OCI-M1 (cell line): Measurements from ENCODE around the gene OR6X1.
"Not testable (repeated sequence)": the region's sequence is repeated elsewhere in the genome, so short reads cannot be mapped to it uniquely, and the experiment has no call there.

Source experiments
- DNase-seq: peaks from one replicate; lab custom pipeline; 2025; lab: John Stamatoyannopoulos, UW

The OR6X1 gene

GRCh38 chr11:123753110-123753509, 1.2 kb downstream of the OR6X1 start:
- peak; percentile 15 for DNase-seq

DNA sequence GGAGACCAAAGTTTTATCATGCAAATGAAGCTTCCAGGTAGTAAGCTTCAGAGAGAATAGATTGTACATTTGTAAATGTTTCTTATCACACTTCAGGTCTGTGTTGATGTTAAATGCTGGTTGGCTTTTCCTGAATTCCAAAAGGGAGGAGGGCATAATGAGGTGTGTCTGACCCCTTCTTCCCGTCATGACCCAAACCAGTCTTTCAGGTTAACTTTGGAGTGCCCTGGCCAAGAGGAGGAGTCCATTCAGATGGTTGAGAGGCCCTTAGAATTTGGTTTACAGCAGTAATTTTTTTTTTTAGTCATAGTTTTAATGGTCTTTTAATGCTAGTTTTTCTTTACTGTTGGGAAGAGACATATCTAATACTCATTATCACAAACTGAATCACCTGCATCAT, 2.5 kb downstream of the OR6X1 start:
- no peak for DNase-seq

DNA sequence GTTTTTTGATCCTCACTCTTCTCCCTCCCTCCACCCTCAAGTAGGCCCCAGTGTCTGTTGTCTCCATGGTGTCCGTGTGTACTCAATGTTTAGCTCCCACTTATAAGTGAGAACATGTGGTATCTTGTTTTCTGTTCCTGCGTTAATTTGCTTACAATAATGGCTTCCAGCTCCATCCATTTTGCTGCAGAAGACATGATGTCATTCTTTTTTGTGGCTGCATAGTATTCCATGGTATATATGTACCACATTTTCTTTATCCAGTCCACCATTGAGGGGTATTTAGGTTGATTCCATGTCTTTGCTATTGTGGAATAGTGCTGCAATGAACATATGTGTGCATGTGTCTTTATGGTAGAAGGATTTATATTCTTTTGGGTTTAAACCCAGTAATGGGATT, 6.0 kb downstream of the OR6X1 start:
- DNase-seq = not testable (repeated sequence)

DNA sequence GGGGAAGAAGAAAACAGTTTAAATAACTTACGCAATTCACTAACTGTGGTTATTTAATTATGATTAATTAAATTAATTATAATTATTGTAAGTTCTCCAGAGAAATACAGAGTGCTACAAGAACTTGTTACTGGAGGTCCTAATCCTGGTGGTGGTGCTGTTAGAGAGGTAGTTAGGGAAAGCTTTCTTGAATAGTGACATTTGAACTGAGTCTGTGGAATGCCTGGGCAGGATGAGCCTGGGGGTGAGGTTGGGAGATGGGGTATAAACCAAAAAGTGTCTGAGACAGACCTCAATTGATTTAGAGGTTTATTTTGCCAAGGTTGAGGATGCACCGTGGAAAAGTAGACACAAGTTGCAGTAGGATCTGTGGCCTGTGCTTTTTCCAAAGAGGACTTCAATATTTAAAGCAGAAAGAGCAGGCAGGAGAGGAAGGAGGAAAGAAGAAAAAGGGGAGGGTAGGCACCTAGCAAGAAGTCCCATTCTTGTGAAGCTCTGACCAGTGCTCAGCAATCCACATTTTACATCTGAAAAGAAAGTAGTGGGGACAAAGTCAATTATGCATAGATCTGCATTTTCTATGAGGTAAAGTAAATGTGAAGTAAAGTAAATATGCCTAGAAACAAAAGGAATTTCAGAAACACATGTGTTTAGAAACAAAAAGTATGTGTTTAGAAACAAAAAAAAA, 8.4 kb downstream of the OR6X1 start:
- DNase-seq = peak; percentile 31

DNA sequence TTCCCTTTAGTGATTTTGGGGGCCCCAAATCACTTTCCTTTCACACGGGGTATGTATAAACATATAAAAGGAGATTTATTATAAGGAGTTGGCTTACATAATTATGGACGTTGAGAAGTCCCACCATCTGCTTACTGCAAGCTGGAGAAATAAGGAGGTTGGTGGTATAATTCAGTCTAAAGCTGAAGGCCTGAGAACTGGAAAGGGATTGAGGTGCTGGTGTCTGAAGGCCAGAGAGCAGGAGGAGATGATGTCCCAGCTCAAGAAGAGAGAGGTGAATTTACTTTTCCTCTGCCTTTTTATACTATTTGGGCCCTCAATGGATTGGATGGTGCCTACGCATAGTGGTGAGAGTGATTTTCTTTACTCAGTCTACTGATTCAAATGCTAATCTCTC, 11.6 kb downstream of the OR6X1 start:
- no peak for DNase-seq

GRCh38 chr11:123742031-123742723, 12.1 kb downstream of the OR6X1 start:
- DNase-seq = peak; percentile 79

GRCh38 chr11:123741159-123742030, 12.9 kb downstream of the OR6X1 start, which contains the start of gene ZNF202:
Gene ZNF202 (minus strand): TSS chr11:123741660. CDS start chr11:123730888, 10,772 bp downstream.
- DNase-seq = peak; percentile 98

DNA sequence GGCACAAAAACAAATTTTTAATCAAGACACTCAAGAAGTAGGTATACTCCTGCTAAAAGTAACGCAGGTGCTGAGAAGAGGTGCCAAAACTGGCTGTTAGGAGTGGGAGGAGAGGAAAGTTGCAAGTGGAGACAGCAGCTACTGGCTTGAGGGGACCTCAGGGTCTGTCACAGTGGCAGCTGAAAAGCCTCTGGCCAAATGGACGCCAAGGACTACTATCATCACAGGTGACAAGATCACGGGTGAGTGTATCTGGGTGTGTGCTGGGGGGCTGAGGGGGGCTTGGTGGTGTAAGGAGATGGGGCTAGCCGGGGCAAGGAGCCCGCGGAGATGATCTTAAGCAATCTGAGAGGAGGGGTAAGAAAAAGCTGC, 13.5 kb downstream of the OR6X1 start:
- peak; percentile 56 for DNase-seq

DNA sequence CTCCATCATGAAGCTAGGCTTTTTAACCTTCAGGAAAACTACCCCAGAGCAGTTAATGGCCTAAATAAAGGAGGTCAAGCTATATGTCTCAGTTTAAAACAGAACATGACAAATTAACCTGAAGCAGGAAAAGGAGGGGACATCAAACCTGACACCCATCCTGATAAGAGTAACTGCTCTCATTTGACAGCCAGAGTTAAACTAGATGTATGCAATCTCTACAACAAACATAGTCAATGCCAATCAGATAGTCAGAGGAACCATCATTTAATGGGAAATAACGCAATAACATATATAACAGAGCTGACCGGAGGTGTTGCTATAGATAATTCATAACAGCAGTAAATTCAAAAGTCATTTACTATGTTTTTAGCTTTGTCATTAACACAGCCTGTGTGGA, 15.9 kb downstream of the OR6X1 start:
- DNase-seq = no peak

DNA sequence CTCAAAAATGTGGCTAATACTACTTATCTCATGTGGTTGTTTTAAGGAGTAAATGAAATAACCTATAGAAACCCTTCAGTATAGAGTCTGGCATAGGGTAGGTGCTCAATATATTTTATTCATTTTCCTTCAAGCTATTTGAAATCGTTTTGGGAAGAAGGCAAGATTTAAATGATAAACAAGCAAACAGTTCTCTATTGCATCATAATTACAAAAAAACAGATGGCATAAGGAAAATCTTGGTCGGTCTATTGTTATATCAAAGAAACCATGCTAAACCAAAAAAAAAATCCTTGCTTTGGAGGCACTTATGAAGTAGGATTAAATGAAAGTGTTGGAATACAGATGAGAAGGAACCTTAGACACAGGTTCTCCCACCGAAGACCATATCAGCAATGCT, 17.5 kb downstream of the OR6X1 start:
- no peak for DNase-seq

GRCh38 chr11:123729602-123730001, 24.7 kb downstream of the OR6X1 start:
- DNase-seq = no peak

DNA sequence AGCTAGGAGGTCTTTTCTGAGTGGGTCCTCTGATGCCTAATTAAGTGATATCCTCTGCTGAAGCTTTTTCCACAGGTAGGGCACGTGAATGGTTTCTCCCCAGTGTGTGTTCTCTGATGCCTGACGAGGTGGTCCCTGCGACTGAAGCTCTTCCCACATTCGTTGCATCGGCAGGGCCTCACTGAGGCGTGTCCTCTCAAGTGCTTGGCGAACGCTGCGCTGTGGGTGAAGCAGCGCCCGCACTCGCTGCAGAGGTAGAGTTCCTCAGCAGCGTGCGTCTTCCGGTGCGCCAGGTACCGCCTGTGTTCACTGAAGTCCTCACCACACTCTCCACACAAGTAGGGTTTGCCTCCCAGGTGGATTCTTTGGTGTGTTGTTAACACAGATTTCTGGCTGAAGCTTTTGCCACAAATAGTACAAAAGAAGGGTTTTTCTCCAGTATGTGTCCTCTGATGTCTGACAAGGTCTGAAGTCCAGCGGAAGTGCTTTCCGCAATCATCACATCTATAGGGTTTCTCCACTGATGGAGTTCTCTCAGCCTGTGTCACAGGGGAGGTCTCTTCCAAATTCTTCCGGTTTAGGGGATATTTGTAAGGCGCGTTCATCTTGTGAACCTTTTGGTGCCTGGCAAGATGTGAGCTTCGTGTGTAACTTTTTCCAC, 28.2 kb downstream of the OR6X1 start:
- DNase-seq = no peak

DNA sequence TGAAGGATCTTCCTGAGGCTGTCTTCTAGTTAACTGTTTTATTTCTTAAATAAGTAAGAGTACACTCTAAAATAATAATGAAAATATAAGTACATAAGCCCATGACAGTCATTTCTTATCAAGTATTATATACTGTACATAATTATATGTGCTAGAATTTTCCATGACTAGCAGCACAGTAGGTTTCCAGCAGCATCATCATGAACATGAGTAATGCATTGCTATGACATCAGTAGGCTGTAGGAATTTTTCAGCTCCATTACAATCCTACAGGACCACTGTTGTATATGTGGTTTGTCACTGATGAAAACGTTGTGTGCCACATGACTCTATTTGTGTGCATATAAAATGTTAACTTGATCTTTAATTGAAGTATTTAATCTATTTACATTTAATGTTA, 34.9 kb downstream of the OR6X1 start:
- peak; percentile 15 for DNase-seq

- DNase-seq = no peak
These were observed 35.8 kb downstream of the OR6X1 start for GRCh38 chr11:123718469-123718868.

DNA sequence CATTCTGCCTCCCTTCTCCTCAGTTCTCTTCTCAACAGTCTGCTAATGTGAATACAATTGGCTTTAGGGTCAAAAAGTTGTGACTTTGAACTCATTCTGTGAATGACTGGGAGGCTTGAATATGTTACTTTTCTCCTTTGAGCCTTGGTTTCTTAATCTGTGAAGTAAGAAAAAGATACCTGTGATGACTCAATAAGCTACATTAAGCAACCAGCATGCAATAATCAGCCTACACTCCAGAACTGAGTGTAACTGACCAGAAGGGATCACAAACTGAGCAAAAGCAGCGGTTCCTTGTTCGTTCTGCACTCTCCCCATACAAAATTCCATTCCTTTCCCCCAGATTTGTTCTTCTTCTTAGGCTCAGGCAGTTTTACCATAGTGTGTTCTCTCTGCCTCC, 36.3 kb downstream of the OR6X1 start:
- DNase-seq = peak; percentile 31

- not testable (repeated sequence) for DNase-seq
These were observed 41.7 kb downstream of the OR6X1 start for GRCh38 chr11:123712627-123713026.

DNA sequence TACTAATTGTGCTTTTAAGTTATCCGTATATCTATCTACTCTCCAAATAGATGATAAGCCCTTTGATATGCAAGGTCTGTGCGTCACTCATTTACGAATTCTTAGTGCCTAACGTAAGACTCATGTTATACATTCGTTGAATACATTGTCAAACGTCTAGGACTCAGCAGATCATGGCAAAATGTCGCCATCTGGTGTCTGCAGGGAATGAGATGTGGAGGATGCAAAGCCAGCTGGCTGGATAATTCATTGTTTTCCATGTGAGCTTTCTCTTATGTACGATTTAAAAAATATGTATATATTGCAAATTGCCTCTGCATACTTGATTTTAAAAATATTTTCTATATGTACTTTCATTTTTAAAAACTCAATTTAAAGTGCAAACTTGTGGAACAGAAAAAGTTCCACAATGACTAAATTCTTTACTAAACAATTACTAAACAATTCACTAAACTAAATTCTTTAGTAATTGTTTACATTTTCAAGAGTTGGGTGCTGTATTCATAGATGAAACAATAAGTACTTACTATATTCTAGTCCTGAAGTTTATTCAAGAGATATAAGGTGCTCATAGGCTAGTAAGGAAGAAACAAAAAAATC, 46.6 kb downstream of the OR6X1 start:
- peak; percentile 89 for DNase-seq

DNA sequence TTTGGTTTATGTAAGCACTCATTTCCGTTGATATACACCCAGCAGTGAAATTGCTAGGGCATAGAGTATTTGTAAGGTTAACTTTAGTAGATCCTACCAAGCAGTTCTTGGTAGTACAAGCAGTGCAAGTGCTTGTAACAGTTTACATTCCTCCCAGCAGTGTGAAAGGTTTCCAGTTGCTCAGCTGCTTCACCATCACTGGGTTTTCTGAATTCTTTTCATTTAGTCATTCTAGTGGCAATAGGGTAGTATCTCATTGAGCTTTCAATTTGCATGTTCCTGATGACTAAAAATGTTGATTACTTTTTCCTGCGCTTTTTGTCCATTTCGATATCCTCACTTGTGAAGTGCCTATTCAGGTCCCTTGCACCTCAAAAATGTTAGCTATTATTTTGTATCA, 47.1 kb downstream of the OR6X1 start:
- DNase-seq = no peak

- DNase-seq = no peak
These were observed 50.0 kb downstream of the OR6X1 start for GRCh38 chr11:123704341-123704740.
